Suprapubic skin (tissue), 4 donors: ENCODE measurements around the gene EGLN1. TPM values are rescaled to one million over a fixed set of nuclear protein-coding genes. Genes with fewer than 3 reads are reported as not detected.
"Not testable (repeated sequence)": the region's sequence is repeated elsewhere in the genome, so short reads cannot be mapped to it uniquely, and the experiment has no call there.

ENCODE experiments used
- DNase-seq, 2 donors: peaks; one replicate each; pipeline ENCODE4 v3.0.0-alpha.2; 2019; ENCODE audit warnings: low spot score in 2 of 2
- H3K27ac ChIP-seq: fragments of 200-600 bp; sonication (generic); one replicate; pipeline ENCODE4 v1.5.1; 2019
- H3K27me3 ChIP-seq: fragments of 200-600 bp; sonication (generic); one replicate; pipeline ENCODE4 v1.5.1; 2019
- H3K36me3 ChIP-seq: fragments of 200-600 bp; sonication (generic); one replicate; pipeline ENCODE4 v1.5.1; 2019
- H3K4me1 ChIP-seq: fragments of 200-600 bp; sonication (generic); one replicate; pipeline ENCODE4 v1.5.1; 2019
- H3K4me3 ChIP-seq: fragments of 200-600 bp; sonication (generic); one replicate; pipeline ENCODE4 v1.5.1; 2019; ENCODE audit warnings: mild to moderate bottlenecking
- H3K9me3 ChIP-seq: fragments of 200-600 bp; sonication (generic); one replicate; pipeline ENCODE4 v1.5.1; 2019
- CTCF ChIP-seq, 2 donors: fragments of 200-600 bp in 1 of 2; fragments of 450-650 bp in 1 of 2; sonication (generic) in 1 of 2; IDR thresholded peaks; one replicate each; pipeline ENCODE4 v1.5.1; 2016 to 2019; ENCODE audit warnings: antibody characterized with exemption in 2 of 2, mild to moderate bottlenecking in 1 of 2, moderate library complexity in 1 of 2
- EP300 ChIP-seq: sonication (generic); formaldehyde crosslinking; IDR thresholded peaks from one replicate; pipeline ENCODE4 v1.6.1; 2017; ENCODE audit warnings: antibody characterized with exemption
- POLR2A ChIP-seq, 2 donors: fragments of 450-650 bp; IDR thresholded peaks; one replicate each; pipeline ENCODE4 v1.6.1; 2017; ENCODE audit warnings: antibody characterized with exemption in 2 of 2, mild to moderate bottlenecking in 2 of 2, moderate library complexity in 2 of 2
- POLR2AphosphoS5 ChIP-seq, 3 donors: sonication (generic); formaldehyde crosslinking; IDR thresholded peaks; one replicate each; pipeline ENCODE4 v1.6.1; 2017; ENCODE audit warnings: antibody characterized with exemption in 3 of 3
- WGBS: methylation state at CpG from one replicate; pipeline ENCODE4 v1.1.5; 2018; 5-methylcytosine and 5-hydroxymethylcytosine counted together
- total RNA-seq, 4 donors: library from RNA; depleted of rRNA; stranded (reverse); fragments of >200 nt; gene quantifications; one replicate each; pipeline ENCODE4 v1.1.0, GENCODE V29; 2016

EGLN1 gene
- total RNA-seq, 4 donors from 2014 or later: 33.8 to 44.5 (median 39.4) TPM

GRCh38 chr1:231357187-231357772, 64.8 kb downstream of the EGLN1 start:
- no peak for DNase-seq
- 81% methylated on average over 10 of the region's 10 CpGs for WGBS
- H3K9me3 ChIP-seq: no peaks in the 10 kb centered on the region
- H3K4me3 ChIP-seq: no peak overlapping the region
- no peaks in the 10 kb centered on the region for H3K27me3 ChIP-seq
- peaks cover 21% of the 10 kb centered on the region for H3K4me1 ChIP-seq
- H3K36me3 ChIP-seq: peaks cover 12% of the 10 kb centered on the region
- TF ChIP-seq POLR2A (IDR thresholded peaks at IDR 0.05): no peak
- TF ChIP-seq EP300: no peak
- no peak for TF ChIP-seq POLR2AphosphoS5 (IDR thresholded peaks at IDR 0.05)
- no peak for TF ChIP-seq CTCF (IDR thresholded peaks at IDR 0.05)
- no peak overlapping the region for H3K27ac ChIP-seq

DNA sequence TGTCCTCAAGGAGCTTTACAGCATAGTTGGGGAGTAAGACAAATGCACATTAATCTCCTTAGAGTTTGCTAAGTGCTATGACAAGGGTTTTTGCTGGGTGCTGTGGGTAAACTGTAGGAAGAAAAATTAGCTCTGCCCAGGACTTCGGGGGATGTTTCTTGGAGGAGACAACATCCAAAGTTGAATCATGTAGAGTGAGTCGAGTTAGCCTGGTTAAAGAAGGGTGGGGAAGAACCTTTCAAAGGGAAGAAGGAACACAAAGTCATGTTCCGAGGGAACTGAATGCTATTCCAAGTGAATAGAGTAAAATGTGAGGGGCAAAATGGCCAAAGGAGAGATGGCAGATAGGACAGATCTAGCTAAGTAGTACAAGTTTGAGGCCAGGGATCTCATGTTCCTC, 66.9 kb downstream of the EGLN1 start:
- 71% methylated on average over 3 of the region's 3 CpGs for WGBS
- Histone ChIP-seq H3K9me3 (no peaks in the 10 kb centered on the region), H3K36me3 (peaks cover 31% of the 10 kb centered on the region), H3K27ac (no peak overlapping the region), H3K27me3 (no peaks in the 10 kb centered on the region), H3K4me3 (no peak overlapping the region), H3K4me1 (peaks cover 21% of the 10 kb centered on the region)
- TF ChIP-seq POLR2A (IDR thresholded peaks at IDR 0.05): no peak
- no peak for TF ChIP-seq POLR2AphosphoS5 (IDR thresholded peaks at IDR 0.05)
- TF ChIP-seq CTCF (IDR thresholded peaks at IDR 0.05): no peak
- TF ChIP-seq EP300: no peak
- DNase-seq: no peak

GRCh38 chr1:231354330-231355020, 67.6 kb downstream of the EGLN1 start:
- DNase-seq: no peak
- no peak overlapping the region for H3K27ac ChIP-seq
- no peaks in the 10 kb centered on the region for H3K9me3 ChIP-seq
- H3K4me1 ChIP-seq: peaks cover 19% of the 10 kb centered on the region
- H3K36me3 ChIP-seq: peaks cover 38% of the 10 kb centered on the region
- H3K27me3 ChIP-seq: no peaks in the 10 kb centered on the region
- TF ChIP-seq CTCF (IDR thresholded peaks at IDR 0.05): no peak
- no peak for TF ChIP-seq POLR2AphosphoS5 (IDR thresholded peaks at IDR 0.05)
- TF ChIP-seq POLR2A (IDR thresholded peaks at IDR 0.05): no peak
- TF ChIP-seq EP300: no peak
- H3K4me3 ChIP-seq: no peak overlapping the region
- 87% methylated on average over 5 of the region's 5 CpGs for WGBS

- WGBS: 76% methylated on average over 2 of the region's 2 CpGs
- no peaks in the 10 kb centered on the region for H3K9me3 ChIP-seq
- no peak overlapping the region for H3K27ac ChIP-seq
- H3K36me3 ChIP-seq: peaks cover 51% of the 10 kb centered on the region
- peaks cover 5% of the 10 kb centered on the region for H3K4me1 ChIP-seq
- no peak overlapping the region for H3K4me3 ChIP-seq
- no peak for DNase-seq
- TF ChIP-seq POLR2AphosphoS5 (IDR thresholded peaks at IDR 0.05): no peak
- TF ChIP-seq EP300: no peak
- TF ChIP-seq POLR2A (IDR thresholded peaks at IDR 0.05): no peak
- no peak for TF ChIP-seq CTCF (IDR thresholded peaks at IDR 0.05)
- H3K27me3 ChIP-seq: no peaks in the 10 kb centered on the region
These were observed 69.0 kb downstream of the EGLN1 start for GRCh38 chr1:231353086-231353485.

DNA sequence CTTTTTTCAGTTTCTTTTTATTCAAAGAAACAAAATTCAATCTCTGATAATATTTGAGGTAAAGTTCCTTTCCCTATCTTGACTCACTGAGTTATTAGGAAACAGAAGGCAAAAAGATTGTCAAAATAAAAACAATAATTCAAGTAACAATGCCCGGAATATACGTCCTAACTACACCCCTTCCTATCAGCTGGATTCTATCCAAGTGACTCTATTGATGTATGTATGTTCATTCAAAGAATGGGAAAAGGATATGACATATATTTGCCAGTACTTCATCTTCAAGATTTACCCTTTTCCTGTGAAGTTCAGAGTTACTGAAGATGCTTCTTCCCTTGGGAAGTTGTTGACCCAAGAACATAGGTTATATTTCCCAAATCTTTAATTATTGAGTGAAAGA, 70.3 kb downstream of the EGLN1 start:
- Histone ChIP-seq H3K27ac (no peak overlapping the region), H3K36me3 (peaks cover 60% of the 10 kb centered on the region)
- WGBS: 64% methylated on average over 2 of the region's 2 CpGs

DNA sequence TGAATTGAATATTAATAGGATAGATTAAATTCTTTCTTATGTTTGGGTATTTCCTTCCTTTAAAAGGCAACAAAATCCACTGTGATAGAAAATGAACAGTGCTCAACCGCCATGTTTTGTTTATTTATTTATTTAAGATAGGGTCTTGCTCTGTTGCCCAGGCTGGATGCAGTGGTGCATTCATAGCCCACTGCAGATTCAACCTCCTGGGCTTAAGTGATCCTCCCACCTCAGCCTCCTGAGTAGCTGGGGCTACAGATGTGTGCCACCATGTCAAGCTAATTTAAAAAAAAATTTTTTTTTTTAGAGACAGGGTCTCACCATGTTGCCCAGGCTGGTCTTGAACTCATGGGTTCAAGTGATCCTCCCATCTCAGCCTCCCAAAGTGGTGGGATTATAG, 73.2 kb downstream of the EGLN1 start:
- 97% methylated on average over 1 of the region's 1 CpG for WGBS
- H3K4me1 ChIP-seq, H3K9me3 ChIP-seq, H3K4me3 ChIP-seq, DNase-seq, H3K27me3 ChIP-seq, H3K27ac ChIP-seq: not testable (repeated sequence)
- H3K36me3 ChIP-seq: peaks cover 63% of the 10 kb centered on the region

More for the DNA sequence above, 70.3 kb downstream of the EGLN1 start:
- no peak for DNase-seq
- TF ChIP-seq CTCF (IDR thresholded peaks at IDR 0.05) (no peak), EP300 (no peak), POLR2AphosphoS5 (IDR thresholded peaks at IDR 0.05) (no peak), POLR2A (IDR thresholded peaks at IDR 0.05) (no peak)
- no peaks in the 10 kb centered on the region for H3K27me3 ChIP-seq
- H3K9me3 ChIP-seq: no peaks in the 10 kb centered on the region
- H3K4me3 ChIP-seq: no peak overlapping the region
- no peaks in the 10 kb centered on the region for H3K4me1 ChIP-seq
